GM12872 (cell line): ENCODE measurements around the gene CXorf65.

Experiments
- TF ChIP-seq, protein P1 (sequence below): IDR thresholded peaks from 3 replicates; pipeline ENCODE4 v1.5.1; 2011; ENCODE audit warnings: low read depth, mild to moderate bottlenecking, low read length, moderate library complexity; ENCODE audit not compliant: insufficient read depth

CXorf65 gene

DNA sequence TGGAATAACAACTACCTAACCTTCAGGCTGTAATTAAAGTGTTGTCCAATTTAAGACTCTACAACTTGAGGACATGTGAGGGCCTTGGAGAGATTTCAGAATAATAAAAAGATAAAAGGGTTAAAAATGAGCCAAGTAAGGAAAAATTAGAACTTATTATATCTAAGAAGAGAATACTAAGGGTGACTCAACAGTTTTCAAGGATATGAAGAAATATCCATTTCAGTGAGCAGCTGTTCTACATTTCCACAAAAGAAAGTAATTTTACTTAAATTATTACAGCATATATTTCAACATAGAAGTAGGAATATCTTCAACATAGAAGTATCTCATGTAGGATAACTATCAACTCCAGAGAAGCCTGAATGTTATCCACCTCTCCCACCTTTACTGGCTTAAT, 49.7 kb downstream of the CXorf65 start:
- TF ChIP-seq, protein P1, sequence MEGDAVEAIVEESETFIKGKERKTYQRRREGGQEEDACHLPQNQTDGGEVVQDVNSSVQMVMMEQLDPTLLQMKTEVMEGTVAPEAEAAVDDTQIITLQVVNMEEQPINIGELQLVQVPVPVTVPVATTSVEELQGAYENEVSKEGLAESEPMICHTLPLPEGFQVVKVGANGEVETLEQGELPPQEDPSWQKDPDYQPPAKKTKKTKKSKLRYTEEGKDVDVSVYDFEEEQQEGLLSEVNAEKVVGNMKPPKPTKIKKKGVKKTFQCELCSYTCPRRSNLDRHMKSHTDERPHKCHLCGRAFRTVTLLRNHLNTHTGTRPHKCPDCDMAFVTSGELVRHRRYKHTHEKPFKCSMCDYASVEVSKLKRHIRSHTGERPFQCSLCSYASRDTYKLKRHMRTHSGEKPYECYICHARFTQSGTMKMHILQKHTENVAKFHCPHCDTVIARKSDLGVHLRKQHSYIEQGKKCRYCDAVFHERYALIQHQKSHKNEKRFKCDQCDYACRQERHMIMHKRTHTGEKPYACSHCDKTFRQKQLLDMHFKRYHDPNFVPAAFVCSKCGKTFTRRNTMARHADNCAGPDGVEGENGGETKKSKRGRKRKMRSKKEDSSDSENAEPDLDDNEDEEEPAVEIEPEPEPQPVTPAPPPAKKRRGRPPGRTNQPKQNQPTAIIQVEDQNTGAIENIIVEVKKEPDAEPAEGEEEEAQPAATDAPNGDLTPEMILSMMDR = no peak
